Neuronal stem cell (in vitro differentiated cells): ENCODE results near the gene DMXL1.

Source experiments
- DNase-seq: peaks from one replicate; pipeline ENCODE4 v3.0.0-alpha.2; 2013; ENCODE audit warnings: low spot score
- H2AFZ ChIP-seq: one replicate; pipeline ENCODE4 v1.6.1; 2013; ENCODE audit warnings: mild to moderate bottlenecking, low read length, inconsistent platforms
- H2AK5ac ChIP-seq: 2 replicates; pipeline ENCODE4 v1.6.1; 2013; ENCODE audit warnings: low read depth, mild to moderate bottlenecking, inconsistent platforms, low read length, moderate library complexity, mixed read lengths
- H2BK120ac ChIP-seq: 2 replicates; pipeline ENCODE4 v1.6.1; 2013; ENCODE audit warnings: low read depth, mild to moderate bottlenecking, inconsistent platforms, low read length, moderate library complexity, mixed read lengths
- H2BK12ac ChIP-seq: one replicate; pipeline ENCODE4 v1.6.1; 2013; ENCODE audit warnings: low read length, inconsistent platforms
- H2BK15ac ChIP-seq: 2 replicates; pipeline ENCODE4 v1.6.1; 2013; ENCODE audit warnings: mild to moderate bottlenecking, low read length, inconsistent platforms, mixed read lengths
- H2BK5ac ChIP-seq: one replicate; pipeline ENCODE4 v1.6.1; 2013; ENCODE audit warnings: inconsistent platforms, mild to moderate bottlenecking, low read length, moderate library complexity
- H3K14ac ChIP-seq: one replicate; pipeline ENCODE4 v1.6.1; 2013; ENCODE audit warnings: low read length, inconsistent platforms
- H3K18ac ChIP-seq: 2 replicates; pipeline ENCODE4 v1.6.1; 2013; ENCODE audit warnings: low read length, inconsistent platforms
- H3K23ac ChIP-seq: 2 replicates; pipeline ENCODE4 v1.6.1; 2013; ENCODE audit warnings: low read depth, mild to moderate bottlenecking, mixed read lengths, low read length, inconsistent platforms; ENCODE audit not compliant: poor library complexity
- H3K27ac ChIP-seq: replicated peaks from 3 replicates; pipeline ENCODE4 v1.5.1; 2013; ENCODE audit warnings: low read length, inconsistent platforms
- H3K27me3 ChIP-seq, 3 experiments: 2 replicates each; pipeline ENCODE4 v1.6.1; 2013; ENCODE audit warnings: low read length in 3 of 3, mild to moderate bottlenecking in 2 of 3, inconsistent platforms in 1 of 3, low read depth in 1 of 3, mixed read lengths in 1 of 3, moderate library complexity in 1 of 3; ENCODE audit not compliant: control insufficient read depth in 3 of 3, insufficient read depth in 3 of 3
- H3K36me3 ChIP-seq, 2 donors: replicated peaks in 1 of 2; 2 replicates each; pipeline ENCODE4 v1.6.1; 2013; ENCODE audit warnings: low read length in 2 of 2; ENCODE audit not compliant: control insufficient read depth in 2 of 2, insufficient read depth in 2 of 2
- H3K4ac ChIP-seq: 2 replicates; pipeline ENCODE4 v1.6.1; 2013; ENCODE audit warnings: inconsistent platforms, mild to moderate bottlenecking, low read length, moderate library complexity
- H3K4me1 ChIP-seq, 2 donors: 1 replicate in 1 of 2; 2 replicates in 1 of 2; pipeline ENCODE4 v1.6.1; 2013; ENCODE audit warnings: low read length in 2 of 2, low read depth in 1 of 2; ENCODE audit not compliant: control insufficient read depth in 2 of 2, insufficient read depth in 1 of 2
- H3K4me2 ChIP-seq: one replicate; pipeline ENCODE4 v1.6.1; 2013; ENCODE audit warnings: mild to moderate bottlenecking, low read length, inconsistent platforms; ENCODE audit not compliant: insufficient read depth, poor library complexity, severe bottlenecking
- H3K4me3 ChIP-seq, 2 donors: 2 replicates each; pipeline ENCODE4 v1.5.1; 2013; ENCODE audit warnings: low read length in 2 of 2, mild to moderate bottlenecking in 2 of 2, inconsistent platforms in 1 of 2, moderate library complexity in 1 of 2
- H3K79me1 ChIP-seq: one replicate; pipeline ENCODE4 v1.6.1; 2013; ENCODE audit warnings: low read depth, mild to moderate bottlenecking, inconsistent platforms, low read length, moderate library complexity
- H3K9ac ChIP-seq: one replicate; pipeline ENCODE4 v1.6.1; 2013; ENCODE audit warnings: mild to moderate bottlenecking, low read depth, low read length, inconsistent platforms; ENCODE audit not compliant: poor library complexity
- H3K9me3 ChIP-seq, 2 donors: replicated peaks in 1 of 2; 2 replicates each; pipeline versions ENCODE3 to v1.6.1; 2013; ENCODE audit warnings: low read length in 2 of 2, mild to moderate bottlenecking in 2 of 2, inconsistent platforms in 1 of 2, low read depth in 1 of 2, mixed read lengths in 1 of 2, moderate library complexity in 1 of 2; ENCODE audit not compliant: control insufficient read depth in 2 of 2, insufficient read depth in 1 of 2
- H4K8ac ChIP-seq: one replicate; pipeline ENCODE4 v1.6.1; 2013; ENCODE audit warnings: low read depth, mild to moderate bottlenecking, inconsistent platforms, low read length, moderate library complexity
- H4K91ac ChIP-seq: one replicate; pipeline ENCODE4 v1.6.1; 2013; ENCODE audit warnings: low read length, low read depth, mild to moderate bottlenecking, inconsistent platforms; ENCODE audit not compliant: poor library complexity
- WGBS, 2 donors: extraction: QIAGEN DNeasy Blood & Tissue Kit; methylation state at CpG; one replicate each; pipeline ENCODE4 v1.1.7; 2013; ENCODE audit warnings: missing lambda C conversion rate in 2 of 2, mixed read lengths in 1 of 2; ENCODE audit not compliant: insufficient read length in 2 of 2, insufficient replicate concordance in 1 of 2; ENCODE audit errors: extremely low coverage in 2 of 2; 5-methylcytosine and 5-hydroxymethylcytosine counted together

Gene DMXL1

GRCh38 chr5:119032656-119033055 is 38.2 kb upstream of the DMXL1 start:
- Histone ChIP-seq H2BK5ac (no peak overlapping the region), H3K4ac (no peak overlapping the region), H4K91ac (no peak overlapping the region), H3K4me2 (no peak overlapping the region), H3K9ac (no peak overlapping the region), H4K8ac (no peak overlapping the region), H3K79me1 (no peaks in the 10 kb centered on the region), H3K4me1 (no peaks in the 10 kb centered on the region), H2BK120ac (no peak overlapping the region), H3K27me3 (no peaks in the 10 kb centered on the region), H3K36me3 (no peaks in the 10 kb centered on the region), H3K18ac (no peak overlapping the region), H3K14ac (no peak overlapping the region), H3K4me3 (no peak overlapping the region), H2AK5ac (no peak overlapping the region), H2BK12ac (no peak overlapping the region), H2BK15ac (no peak overlapping the region), H3K27ac (no peak overlapping the region), H3K9me3 (no peaks in the 10 kb centered on the region), H2AFZ (no peak overlapping the region), H3K23ac (no peak overlapping the region)
- no CpG with 5 or more reads among the region's 3 CpGs for WGBS, 2 donors
- no peak for DNase-seq

- Histone ChIP-seq H2BK120ac (no peak overlapping the region), H3K9me3 (no peaks in the 10 kb centered on the region), H3K4me1 (no peaks in the 10 kb centered on the region), H3K27ac (no peak overlapping the region), H3K23ac (no peak overlapping the region), H3K36me3 (no peaks in the 10 kb centered on the region), H2AK5ac (no peak overlapping the region), H3K14ac (no peak overlapping the region), H4K8ac (no peak overlapping the region), H2BK12ac (no peak overlapping the region), H3K27me3 (no peaks in the 10 kb centered on the region), H3K4me3 (no peak overlapping the region), H2AFZ (no peak overlapping the region), H2BK5ac (no peak overlapping the region), H3K4me2 (no peak overlapping the region), H3K4ac (no peak overlapping the region), H3K9ac (no peak overlapping the region), H3K79me1 (no peaks in the 10 kb centered on the region), H4K91ac (no peak overlapping the region), H2BK15ac (no peak overlapping the region), H3K18ac (no peak overlapping the region)
- WGBS, 2 donors, result no CpG with 5 or more reads among the region's 3 CpGs
- DNase-seq, result no peak
Observed at GRCh38 chr5:119033135-119033534, 37.8 kb upstream of the DMXL1 start.

DNA sequence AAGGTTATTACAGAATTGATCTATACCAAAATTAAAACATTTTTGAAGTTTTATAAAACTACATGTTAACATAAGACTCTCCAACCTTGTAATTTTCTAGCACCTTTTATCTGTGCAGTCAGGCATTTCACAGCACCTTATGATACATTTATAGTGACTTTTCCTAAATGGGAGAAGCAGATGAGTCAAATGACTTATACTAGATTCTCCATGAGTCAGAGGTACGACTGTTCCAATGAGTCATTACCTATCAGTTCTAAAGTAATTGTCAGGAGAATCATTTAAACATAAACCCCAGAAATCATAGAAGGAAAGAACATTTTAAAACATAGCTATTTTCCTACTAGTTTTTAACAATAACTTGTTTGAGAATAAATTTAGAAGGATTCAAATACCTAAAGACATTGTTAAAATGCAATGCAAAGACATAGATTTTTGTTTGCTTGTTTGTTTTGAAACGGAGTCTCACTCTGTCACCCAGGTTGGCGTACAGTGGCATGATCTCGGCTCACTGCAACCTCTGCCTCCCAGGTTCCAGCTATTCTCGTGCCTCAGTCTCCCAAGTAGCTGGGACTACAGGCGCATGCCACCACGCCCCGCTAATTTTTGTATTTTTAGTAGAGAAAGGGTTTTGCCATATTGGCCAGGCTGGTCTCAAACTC is 34.7 kb upstream of the DMXL1 start:
- WGBS, 2 donors, result no CpG with 5 or more reads among the region's 8 CpGs
- H3K9me3 ChIP-seq, result no peaks in the 10 kb centered on the region
- H2BK5ac ChIP-seq, result no peak overlapping the region
- H3K79me1 ChIP-seq, result no peaks in the 10 kb centered on the region
- no peaks in the 10 kb centered on the region for H3K36me3 ChIP-seq
- H3K4me2 ChIP-seq, result no peak overlapping the region
- no peak overlapping the region for H2AK5ac ChIP-seq
- no peak overlapping the region for H4K8ac ChIP-seq
- H3K18ac ChIP-seq, result no peak overlapping the region
- H2BK15ac ChIP-seq, result no peak overlapping the region
- H3K4me1 ChIP-seq, result no peaks in the 10 kb centered on the region
- no peak for DNase-seq
- H2BK12ac ChIP-seq, result no peak overlapping the region
- no peak overlapping the region for H3K27ac ChIP-seq
- no peak overlapping the region for H2AFZ ChIP-seq
- H3K4ac ChIP-seq, result no peak overlapping the region
- H2BK120ac ChIP-seq, result no peak overlapping the region
- H3K9ac ChIP-seq, result no peak overlapping the region
- H3K27me3 ChIP-seq, result no peaks in the 10 kb centered on the region
- H3K4me3 ChIP-seq, result no peak overlapping the region
- no peak overlapping the region for H3K14ac ChIP-seq
- H4K91ac ChIP-seq, result no peak overlapping the region
- no peak overlapping the region for H3K23ac ChIP-seq

DNA sequence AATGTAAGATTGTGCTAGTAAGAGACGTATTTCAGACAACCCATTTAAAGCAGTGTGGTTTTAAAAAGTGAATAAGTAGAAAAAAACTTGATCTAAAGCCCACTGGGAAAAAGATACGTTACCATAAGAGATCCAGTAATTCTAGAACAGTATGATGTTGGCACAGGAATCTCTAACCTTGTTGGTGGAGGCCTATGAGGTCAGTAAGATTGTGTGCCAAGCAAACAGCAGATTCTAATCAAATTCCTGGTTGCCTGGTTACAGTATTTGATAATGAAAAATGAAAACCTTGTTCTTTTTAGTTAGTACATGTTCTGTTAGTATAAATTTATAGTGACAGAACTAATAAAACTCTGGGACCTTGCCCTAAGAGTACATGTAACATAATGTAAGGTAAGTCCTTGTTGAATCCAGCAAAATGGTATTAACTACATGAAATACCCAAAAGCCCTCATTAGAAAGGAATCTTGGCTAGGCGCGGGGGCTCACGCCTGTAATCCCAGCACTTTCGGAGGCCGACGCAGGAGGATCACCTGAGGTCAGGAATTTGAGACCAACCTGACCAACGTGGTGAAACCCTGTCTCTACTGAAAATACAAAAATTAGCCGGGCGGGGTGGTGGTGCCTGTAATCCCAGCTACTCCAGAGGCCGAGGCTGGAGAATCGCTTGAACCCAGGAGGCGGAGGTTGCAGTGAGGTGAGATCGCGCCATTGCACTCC is 33.2 kb upstream of the DMXL1 start:
- Histone ChIP-seq H4K8ac (no peak overlapping the region), H3K79me1 (no peaks in the 10 kb centered on the region), H3K27ac (no peak overlapping the region), H3K36me3 (no peaks in the 10 kb centered on the region), H2AFZ (no peak overlapping the region), H2BK12ac (no peak overlapping the region), H3K9me3 (no peaks in the 10 kb centered on the region), H3K4me1 (no peaks in the 10 kb centered on the region), H2AK5ac (no peak overlapping the region), H2BK120ac (no peak overlapping the region), H3K23ac (no peak overlapping the region), H3K18ac (no peak overlapping the region), H3K4me3 (no peak overlapping the region), H3K9ac (no peak overlapping the region), H3K14ac (no peak overlapping the region), H2BK15ac (no peak overlapping the region), H3K4ac (no peak overlapping the region), H3K27me3 (no peaks in the 10 kb centered on the region), H4K91ac (no peak overlapping the region), H2BK5ac (no peak overlapping the region), H3K4me2 (no peak overlapping the region)
- DNase-seq, result no peak
- WGBS, 2 donors, result no CpG with 5 or more reads among the region's 16 CpGs
